Measurements from ENCODE around the gene SPAG16.

SPAG16 gene

GRCh38 chr2:213279116-213279620, 5.1 kb upstream of the SPAG16 start:
- Histone ChIP-seq H3K27me3 (ENCODE audit: insufficient read depth, low read length, poor library complexity, severe bottlenecking) (no peaks in the 10 kb centered on the region), H3K9me3 (ENCODE audit: insufficient read depth, low read depth, low read length) (peaks cover 3% of the 10 kb centered on the region; the same call in 1 of the 2 replicates), H3K4me2 (ENCODE audit: low read depth, low read length, poor library complexity, severe bottlenecking) (no peak overlapping the region), H3K4me1 (ENCODE audit: insufficient read depth, low read length, poor library complexity, severe bottlenecking) (no peaks in the 10 kb centered on the region), H4K20me1 (ENCODE audit: insufficient read depth, low read length, poor library complexity, severe bottlenecking) (no peaks in the 10 kb centered on the region), H3K9ac (ENCODE audit: low read depth, low read length, poor library complexity, severe bottlenecking) (no peak overlapping the region), H2AFZ (ENCODE audit: low read length) (no peak overlapping the region), H3F3A (ENCODE audit: low read depth) (no peaks in the 10 kb centered on the region), H3K36me3 (ENCODE audit: insufficient read depth, low read length) (no peaks in the 10 kb centered on the region), H3K4me3 (ENCODE audit: low read length, poor library complexity, severe bottlenecking) (no peak overlapping the region), H3K79me2 (ENCODE audit: insufficient read depth, low read length) (no peaks in the 10 kb centered on the region), H3K9me2 (replicated peaks; ENCODE audit: low read depth, low read length) (no peaks in the 10 kb centered on the region)
- no peak for TF ChIP-seq EZH2phosphoT487 (IDR thresholded peaks at IDR 0.05; ENCODE audit: borderline replicate concordance)
- no peak for TF ChIP-seq CTCF (conservative IDR thresholded peaks at IDR 0.05; ENCODE audit: low read length)

DNA sequence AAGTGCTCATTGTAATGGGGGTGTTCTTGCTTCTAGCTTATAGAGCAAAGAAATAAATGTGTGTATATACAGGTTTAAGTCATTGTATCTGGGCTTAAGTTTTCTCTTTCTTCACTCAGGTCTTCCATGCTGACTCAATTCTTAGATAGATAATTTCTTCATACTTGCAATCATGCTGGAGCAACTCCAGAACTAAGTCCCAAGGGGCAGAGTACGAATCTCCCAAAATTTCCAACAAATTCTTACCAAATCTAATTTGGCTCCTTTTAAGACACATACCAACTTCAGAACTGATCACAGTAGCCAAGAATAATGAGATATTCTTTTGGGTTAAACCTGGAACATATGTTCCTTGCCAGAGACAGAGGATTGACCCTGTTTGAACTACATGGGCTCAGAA, 4.3 kb upstream of the SPAG16 start:
- TF ChIP-seq EZH2phosphoT487 (IDR thresholded peaks at IDR 0.05; ENCODE audit: borderline replicate concordance) (no peak), CTCF (conservative IDR thresholded peaks at IDR 0.05; ENCODE audit: low read length) (no peak)
- Histone ChIP-seq H3K9me3 (ENCODE audit: insufficient read depth, low read depth, low read length) (peaks cover 3% of the 10 kb centered on the region; the same call in 1 of the 2 replicates), H3K79me2 (ENCODE audit: insufficient read depth, low read length) (no peaks in the 10 kb centered on the region), H4K20me1 (ENCODE audit: insufficient read depth, low read length, poor library complexity, severe bottlenecking) (no peaks in the 10 kb centered on the region), H2AFZ (ENCODE audit: low read length) (no peak overlapping the region), H3K4me1 (ENCODE audit: insufficient read depth, low read length, poor library complexity, severe bottlenecking) (no peaks in the 10 kb centered on the region), H3K4me2 (ENCODE audit: low read depth, low read length, poor library complexity, severe bottlenecking) (no peak overlapping the region), H3K9me2 (replicated peaks; ENCODE audit: low read depth, low read length) (no peaks in the 10 kb centered on the region), H3K27me3 (ENCODE audit: insufficient read depth, low read length, poor library complexity, severe bottlenecking) (no peaks in the 10 kb centered on the region), H3F3A (ENCODE audit: low read depth) (no peaks in the 10 kb centered on the region), H3K9ac (ENCODE audit: low read depth, low read length, poor library complexity, severe bottlenecking) (no peak overlapping the region), H3K4me3 (ENCODE audit: low read length, poor library complexity, severe bottlenecking) (no peak overlapping the region), H3K36me3 (ENCODE audit: insufficient read depth, low read length) (no peaks in the 10 kb centered on the region)

DNA sequence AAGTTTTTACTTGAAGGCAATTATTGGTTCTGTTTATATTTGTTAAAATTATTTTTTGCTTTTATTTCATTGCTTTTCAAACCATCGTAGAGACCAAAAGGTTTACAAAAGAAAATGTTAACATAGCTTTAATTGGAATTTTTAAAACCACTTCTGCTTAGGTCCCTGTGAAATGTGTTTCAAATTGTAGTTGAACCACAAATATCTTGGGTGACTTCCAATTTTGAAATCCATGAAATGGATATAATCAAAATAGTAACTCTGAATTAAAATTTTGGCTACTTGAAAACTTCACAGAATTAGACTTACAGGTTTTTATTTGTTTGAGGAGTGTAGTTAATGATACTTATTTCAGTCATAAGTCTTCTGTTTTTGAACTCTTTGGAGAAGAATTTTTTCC, 3.1 kb upstream of the SPAG16 start:
- Histone ChIP-seq H3K79me2 (ENCODE audit: insufficient read depth, low read length) (no peaks in the 10 kb centered on the region), H3K9me3 (ENCODE audit: insufficient read depth, low read depth, low read length) (peaks cover 3% of the 10 kb centered on the region; the same call in 1 of the 2 replicates), H3K4me1 (ENCODE audit: insufficient read depth, low read length, poor library complexity, severe bottlenecking) (no peaks in the 10 kb centered on the region), H3K36me3 (ENCODE audit: insufficient read depth, low read length) (no peaks in the 10 kb centered on the region), H3K27me3 (ENCODE audit: insufficient read depth, low read length, poor library complexity, severe bottlenecking) (no peaks in the 10 kb centered on the region), H2AFZ (ENCODE audit: low read length) (no peak overlapping the region), H3K4me3 (ENCODE audit: low read length, poor library complexity, severe bottlenecking) (no peak overlapping the region), H3F3A (ENCODE audit: low read depth) (no peaks in the 10 kb centered on the region), H4K20me1 (ENCODE audit: insufficient read depth, low read length, poor library complexity, severe bottlenecking) (no peaks in the 10 kb centered on the region), H3K4me2 (ENCODE audit: low read depth, low read length, poor library complexity, severe bottlenecking) (no peak overlapping the region), H3K9ac (ENCODE audit: low read depth, low read length, poor library complexity, severe bottlenecking) (no peak overlapping the region), H3K9me2 (replicated peaks; ENCODE audit: low read depth, low read length) (no peaks in the 10 kb centered on the region)
- TF ChIP-seq EZH2phosphoT487 (IDR thresholded peaks at IDR 0.05; ENCODE audit: borderline replicate concordance) (no peak), CTCF (conservative IDR thresholded peaks at IDR 0.05; ENCODE audit: low read length) (no peak)
